SK-N-SH (cell line): Measurements from ENCODE around the gene MLEC. TPM values are rescaled to one million over a fixed set of nuclear protein-coding genes. Genes with fewer than 3 reads are reported as not detected.

Experiments used
- CTCF ChIA-PET: fragments of 300-600, 350-600 bp; formaldehyde crosslinking; extraction: SDS; loops from one replicate; lab custom pipeline; 2021; lab: Yijun Ruan, JAX
- POLR2A ChIA-PET: fragments of 350-600 bp; sonication (Branson Sonifier 250); formaldehyde crosslinking; extraction: SDS; loops from one replicate; lab custom pipeline; 2020; ENCODE audit warnings: antibody characterized with exemption, inconsistent platforms; lab: Yijun Ruan, JAX
- DNase-seq: peaks from one replicate; pipeline ENCODE4 v3.0.0; 2012
- H2AFZ ChIP-seq: fragments of 200-600 bp; sonication (generic); 2 replicates; pipeline ENCODE4 v1.8.1; 2016; ENCODE audit warnings: antibody characterized with exemption, mild to moderate bottlenecking, low read depth
- H3F3A ChIP-seq: fragments of 200-600 bp; sonication (generic); replicated peaks from 2 replicates; pipeline ENCODE3; 2016; ENCODE audit warnings: antibody characterized with exemption, mild to moderate bottlenecking; ENCODE audit not compliant: insufficient read depth
- H3K27ac ChIP-seq, 2 experiments: fragments of 200-500 bp in 1 of 2; fragments of 200-600 bp in 1 of 2; sonication (Bioruptor generic) in 1 of 2; sonication (generic), shearing (Covaris generic) in 1 of 2; 2 replicates each; pipeline versions ENCODE4 v1.5.1 to v1.6.1; 2014 to 2016; ENCODE audit warnings: low read depth in 2 of 2, inconsistent platforms in 1 of 2, low read length in 1 of 2, mild to moderate bottlenecking in 1 of 2, mixed read lengths in 1 of 2
- H3K27me3 ChIP-seq: fragments of 200-600 bp; sonication (generic), shearing (Covaris generic); 2 replicates; pipeline ENCODE4 v1.6.1; 2016; ENCODE audit warnings: mixed run types; ENCODE audit not compliant: insufficient read depth
- H3K36me3 ChIP-seq, 2 experiments: fragments of 200-500 bp in 1 of 2; fragments of 200-600 bp in 1 of 2; sonication (Bioruptor generic) in 1 of 2; sonication (generic) in 1 of 2; replicated peaks in 1 of 2; 2 replicates each; pipeline versions ENCODE3 to v1.5.1; 2014 to 2016; ENCODE audit warnings: low read length in 1 of 2, mild to moderate bottlenecking in 1 of 2; ENCODE audit not compliant: insufficient read depth in 2 of 2, control insufficient read depth in 1 of 2
- H3K4me1 ChIP-seq, 2 experiments: fragments of 200-500 bp in 1 of 2; fragments of 200-600 bp in 1 of 2; sonication (Bioruptor generic) in 1 of 2; sonication (generic), shearing (Covaris generic) in 1 of 2; 2 replicates each; pipeline versions ENCODE4 v1.5.1 to v1.6.1; 2014 to 2016; ENCODE audit warnings: low read depth in 1 of 2, low read length in 1 of 2, mixed run types in 1 of 2; ENCODE audit not compliant: insufficient read depth in 2 of 2, control insufficient read depth in 1 of 2
- H3K4me2 ChIP-seq: fragments of 200-600 bp; sonication (generic), shearing (Covaris generic); 2 replicates; pipeline ENCODE4 v1.6.1; 2017; ENCODE audit warnings: mixed run types
- H3K4me3 ChIP-seq, 2 experiments: fragments of 200-500 bp in 1 of 2; fragments of 200-600 bp in 1 of 2; sonication (Bioruptor generic) in 1 of 2; sonication (generic), shearing (Covaris generic) in 1 of 2; 2 replicates each; pipeline versions ENCODE4 v1.5.1 to v1.8.1; 2014 to 2016; ENCODE audit warnings: low read depth in 2 of 2, inconsistent platforms in 1 of 2, low read length in 1 of 2, mild to moderate bottlenecking in 1 of 2, mixed read lengths in 1 of 2, moderate library complexity in 1 of 2
- H3K79me2 ChIP-seq: fragments of 200-600 bp; sonication (generic); 2 replicates; pipeline ENCODE4 v1.8.1; 2017; ENCODE audit warnings: mild to moderate bottlenecking; ENCODE audit not compliant: insufficient read depth
- H3K9ac ChIP-seq: fragments of 200-600 bp; sonication (generic); 2 replicates; pipeline ENCODE4 v1.6.1; 2017; ENCODE audit warnings: mixed run types
- H3K9me2 ChIP-seq: fragments of 200-600 bp; sonication (generic); 2 replicates; pipeline ENCODE4 v1.6.1; 2017; ENCODE audit warnings: mixed run types
- H3K9me3 ChIP-seq: fragments of 200-600 bp; sonication (generic); 2 replicates; pipeline ENCODE4 v1.6.1; 2017; ENCODE audit warnings: mixed run types, mild to moderate bottlenecking, moderate library complexity
- H4K20me1 ChIP-seq: fragments of 200-600 bp; sonication (generic); 2 replicates; pipeline ENCODE4 v1.6.1; 2017; ENCODE audit warnings: mild to moderate bottlenecking, mixed run types; ENCODE audit not compliant: insufficient read depth
- FOXJ3 ChIP-seq: sonication (generic); formaldehyde crosslinking; IDR thresholded peaks from 2 replicates; pipeline ENCODE4 v1.5.1; 2020; ENCODE audit warnings: mild to moderate bottlenecking, missing genetic modification reagents
- GATA2 ChIP-seq: sonication (generic); formaldehyde crosslinking; IDR thresholded peaks from 2 replicates; pipeline ENCODE4 v1.5.0; 2020; ENCODE audit warnings: mild to moderate bottlenecking, missing genetic modification reagents
- MEF2A ChIP-seq: IDR thresholded peaks from 2 replicates; pipeline ENCODE4 v1.4.0; 2012; ENCODE audit warnings: low read depth, borderline replicate concordance
- NRF1 ChIP-seq: IDR thresholded peaks from 2 replicates; pipeline ENCODE4 v1.6.1; 2012; ENCODE audit warnings: low read depth, mild to moderate bottlenecking, low read length
- RAD21 ChIP-seq: IDR thresholded peaks from 2 replicates; pipeline ENCODE4 v1.6.1; 2012; ENCODE audit warnings: mild to moderate bottlenecking, low read length
- RCOR1 ChIP-seq: fragments of 150-350 bp; IDR thresholded peaks from 2 replicates; pipeline ENCODE4 v1.6.1; 2017; ENCODE audit warnings: antibody characterized with exemption, low read length
- SIN3A ChIP-seq: IDR thresholded peaks from 2 replicates; pipeline ENCODE4 v1.6.1; 2012; ENCODE audit warnings: low read depth, mild to moderate bottlenecking, low read length, moderate library complexity, borderline replicate concordance
- WGBS: methylation state at CpG from one replicate; pipeline ENCODE4 v1.1.6; 2017; ENCODE audit warnings: low lambda C conversion rate; 5-methylcytosine and 5-hydroxymethylcytosine counted together
- polyA plus RNA-seq, 3 experiments: library from polyadenylated mRNA; depleted of rRNA; stranded (reverse); fragments of >200 nt; gene quantifications; 2 replicates each; pipeline ENCODE4 v1.2.3, GENCODE V29; 2012
- TF ChIP-seq, protein P1 (sequence below): IDR thresholded peaks from 2 replicates; pipeline ENCODE4; 2012
- TF ChIP-seq, protein P2 (sequence below): IDR thresholded peaks from 2 replicates; pipeline ENCODE4 v1.4.0; 2012; ENCODE audit warnings: low read depth, borderline replicate concordance
- TF ChIP-seq, protein P3 (sequence below): fragments of 200-600 bp; sonication (generic); IDR thresholded peaks from 2 replicates; pipeline ENCODE4 v1.6.1; 2017; ENCODE audit warnings: antibody characterized with exemption, mild to moderate bottlenecking, moderate library complexity
- TF ChIP-seq, protein P4 (sequence below): IDR thresholded peaks from 2 replicates; pipeline ENCODE4 v1.6.1; 2012; ENCODE audit warnings: mild to moderate bottlenecking, low read depth, low read length, moderate library complexity

MLEC gene
- polyA plus RNA-seq, 1 of the 3 experiments (the other 2 are of a cell fraction), result 23.4 TPM

DNA sequence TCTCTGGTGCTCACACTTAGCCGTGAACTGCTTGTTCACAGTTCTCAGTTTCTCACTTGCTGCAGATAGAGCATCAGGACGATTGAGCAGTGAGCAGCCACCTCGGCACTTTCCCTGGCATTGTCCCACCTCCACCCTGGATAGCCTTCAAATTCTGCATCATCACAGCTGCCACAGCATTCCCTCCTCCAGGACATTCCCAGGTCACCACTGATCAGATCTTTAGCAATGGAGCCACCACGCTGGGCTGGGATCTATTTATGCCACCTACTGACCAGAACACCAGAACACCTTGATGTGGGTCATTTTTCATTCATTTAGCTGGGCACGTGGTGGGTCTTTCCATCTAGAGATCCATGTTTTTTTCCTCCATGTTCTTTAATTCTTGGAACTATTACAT, 62.3 kb downstream of the MLEC start (continued):
- TF ChIP-seq GATA2 (CRISPR knock-in tag), result no peak

DNA sequence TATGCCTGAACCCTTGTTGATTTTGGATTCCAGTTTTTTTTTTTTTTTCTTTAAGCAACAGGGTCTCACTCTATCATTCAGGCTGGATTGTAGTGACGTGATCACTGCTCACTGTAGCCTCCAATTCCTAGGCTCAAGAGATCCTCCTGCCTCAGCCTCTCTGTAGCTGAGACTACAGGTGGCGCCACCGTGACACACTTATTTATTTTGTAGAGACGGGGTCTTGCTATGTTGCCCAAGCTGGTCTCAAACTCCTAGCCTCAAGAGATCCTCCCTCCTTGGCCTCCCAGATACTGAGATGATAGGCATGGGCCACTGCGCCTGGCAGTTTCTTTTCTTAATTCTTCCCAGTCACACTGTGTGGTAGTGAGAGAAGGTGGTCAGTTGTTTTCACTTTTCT, 63.9 kb downstream of the MLEC start:
- Histone ChIP-seq H3F3A (no peaks in the 10 kb centered on the region), H3K36me3 (no peaks in the 10 kb centered on the region), H3K27ac (no peak overlapping the region), H2AFZ (no peak overlapping the region), H3K27me3 (no peaks in the 10 kb centered on the region), H3K79me2 (no peaks in the 10 kb centered on the region), H3K9ac (no peak overlapping the region), H3K9me3 (0 out of 2 replicates have a peak, but pooled peaks cover 3% of the 10 kb centered on the region), H3K4me1 (peaks cover 0 to 2% of the 10 kb centered on the region in 2 experiments; a peak in 1 of 4 replicates), H3K4me2 (no peak overlapping the region), H4K20me1 (no peaks in the 10 kb centered on the region), H3K9me2 (no peaks in the 10 kb centered on the region), H3K4me3 (no peak overlapping the region)
- no peak for DNase-seq
- ChIA-PET POLR2A (interaction anchor here (0.7 kb wide), 1 partner anchor 12 kb away, joined by 5 read pairs; no protein-coding TSS in a partner anchor), CTCF (no interaction called here)
- 90% methylated on average over 5 of the region's 5 CpGs for WGBS
- TF ChIP-seq SIN3A, result no peak

DNA sequence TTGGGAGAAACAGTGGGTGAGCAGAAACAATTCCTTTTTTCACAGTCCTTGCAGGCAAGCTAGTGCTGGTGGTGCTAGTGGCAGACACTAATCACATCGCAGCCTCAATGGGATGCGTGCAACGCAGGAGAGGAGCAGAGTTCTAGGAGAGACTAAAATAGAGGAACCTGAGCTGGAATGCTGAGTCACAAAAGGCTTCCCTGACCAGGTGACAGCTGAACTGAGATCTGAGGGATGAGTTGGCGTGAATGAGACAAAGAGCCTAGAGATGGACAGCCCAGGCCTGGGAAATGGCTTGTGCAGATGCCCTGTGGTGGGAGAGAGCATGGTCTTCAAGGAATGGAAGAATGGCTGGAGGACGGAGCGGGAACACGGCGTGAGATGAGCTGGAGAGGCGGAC, 64.4 kb downstream of the MLEC start:
- Histone ChIP-seq H3K4me3 (no peak overlapping the region), H3F3A (no peaks in the 10 kb centered on the region), H3K27ac (no peak overlapping the region), H3K9me3 (0 out of 2 replicates have a peak, but pooled peaks cover 3% of the 10 kb centered on the region), H3K36me3 (no peaks in the 10 kb centered on the region), H3K4me2 (no peak overlapping the region), H3K79me2 (no peaks in the 10 kb centered on the region), H3K9me2 (no peaks in the 10 kb centered on the region), H3K9ac (no peak overlapping the region), H4K20me1 (no peaks in the 10 kb centered on the region), H2AFZ (no peak overlapping the region), H3K4me1 (peaks cover 0 to 2% of the 10 kb centered on the region in 2 experiments; a peak in 1 of 4 replicates), H3K27me3 (no peaks in the 10 kb centered on the region)
- no peak for DNase-seq
- CTCF ChIA-PET, result no interaction called here
- no peak for TF ChIP-seq NRF1
- TF ChIP-seq MEF2A, result no peak
- TF ChIP-seq RCOR1, result no peak
- TF ChIP-seq, protein P1, sequence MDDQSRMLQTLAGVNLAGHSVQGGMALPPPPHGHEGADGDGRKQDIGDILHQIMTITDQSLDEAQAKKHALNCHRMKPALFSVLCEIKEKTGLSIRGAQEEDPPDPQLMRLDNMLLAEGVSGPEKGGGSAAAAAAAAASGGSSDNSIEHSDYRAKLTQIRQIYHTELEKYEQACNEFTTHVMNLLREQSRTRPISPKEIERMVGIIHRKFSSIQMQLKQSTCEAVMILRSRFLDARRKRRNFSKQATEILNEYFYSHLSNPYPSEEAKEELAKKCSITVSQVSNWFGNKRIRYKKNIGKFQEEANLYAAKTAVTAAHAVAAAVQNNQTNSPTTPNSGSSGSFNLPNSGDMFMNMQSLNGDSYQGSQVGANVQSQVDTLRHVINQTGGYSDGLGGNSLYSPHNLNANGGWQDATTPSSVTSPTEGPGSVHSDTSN, result no peak
- no peak for TF ChIP-seq RAD21
- TF ChIP-seq, protein P2, sequence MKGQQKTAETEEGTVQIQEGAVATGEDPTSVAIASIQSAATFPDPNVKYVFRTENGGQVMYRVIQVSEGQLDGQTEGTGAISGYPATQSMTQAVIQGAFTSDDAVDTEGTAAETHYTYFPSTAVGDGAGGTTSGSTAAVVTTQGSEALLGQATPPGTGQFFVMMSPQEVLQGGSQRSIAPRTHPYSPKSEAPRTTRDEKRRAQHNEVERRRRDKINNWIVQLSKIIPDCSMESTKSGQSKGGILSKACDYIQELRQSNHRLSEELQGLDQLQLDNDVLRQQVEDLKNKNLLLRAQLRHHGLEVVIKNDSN, result no peak
- TF ChIP-seq, protein P3, sequence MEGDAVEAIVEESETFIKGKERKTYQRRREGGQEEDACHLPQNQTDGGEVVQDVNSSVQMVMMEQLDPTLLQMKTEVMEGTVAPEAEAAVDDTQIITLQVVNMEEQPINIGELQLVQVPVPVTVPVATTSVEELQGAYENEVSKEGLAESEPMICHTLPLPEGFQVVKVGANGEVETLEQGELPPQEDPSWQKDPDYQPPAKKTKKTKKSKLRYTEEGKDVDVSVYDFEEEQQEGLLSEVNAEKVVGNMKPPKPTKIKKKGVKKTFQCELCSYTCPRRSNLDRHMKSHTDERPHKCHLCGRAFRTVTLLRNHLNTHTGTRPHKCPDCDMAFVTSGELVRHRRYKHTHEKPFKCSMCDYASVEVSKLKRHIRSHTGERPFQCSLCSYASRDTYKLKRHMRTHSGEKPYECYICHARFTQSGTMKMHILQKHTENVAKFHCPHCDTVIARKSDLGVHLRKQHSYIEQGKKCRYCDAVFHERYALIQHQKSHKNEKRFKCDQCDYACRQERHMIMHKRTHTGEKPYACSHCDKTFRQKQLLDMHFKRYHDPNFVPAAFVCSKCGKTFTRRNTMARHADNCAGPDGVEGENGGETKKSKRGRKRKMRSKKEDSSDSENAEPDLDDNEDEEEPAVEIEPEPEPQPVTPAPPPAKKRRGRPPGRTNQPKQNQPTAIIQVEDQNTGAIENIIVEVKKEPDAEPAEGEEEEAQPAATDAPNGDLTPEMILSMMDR, result no peak
- no peak for TF ChIP-seq FOXJ3 (CRISPR knock-in tag)
- TF ChIP-seq GATA2 (CRISPR knock-in tag), result no peak
- TF ChIP-seq, protein P4, sequence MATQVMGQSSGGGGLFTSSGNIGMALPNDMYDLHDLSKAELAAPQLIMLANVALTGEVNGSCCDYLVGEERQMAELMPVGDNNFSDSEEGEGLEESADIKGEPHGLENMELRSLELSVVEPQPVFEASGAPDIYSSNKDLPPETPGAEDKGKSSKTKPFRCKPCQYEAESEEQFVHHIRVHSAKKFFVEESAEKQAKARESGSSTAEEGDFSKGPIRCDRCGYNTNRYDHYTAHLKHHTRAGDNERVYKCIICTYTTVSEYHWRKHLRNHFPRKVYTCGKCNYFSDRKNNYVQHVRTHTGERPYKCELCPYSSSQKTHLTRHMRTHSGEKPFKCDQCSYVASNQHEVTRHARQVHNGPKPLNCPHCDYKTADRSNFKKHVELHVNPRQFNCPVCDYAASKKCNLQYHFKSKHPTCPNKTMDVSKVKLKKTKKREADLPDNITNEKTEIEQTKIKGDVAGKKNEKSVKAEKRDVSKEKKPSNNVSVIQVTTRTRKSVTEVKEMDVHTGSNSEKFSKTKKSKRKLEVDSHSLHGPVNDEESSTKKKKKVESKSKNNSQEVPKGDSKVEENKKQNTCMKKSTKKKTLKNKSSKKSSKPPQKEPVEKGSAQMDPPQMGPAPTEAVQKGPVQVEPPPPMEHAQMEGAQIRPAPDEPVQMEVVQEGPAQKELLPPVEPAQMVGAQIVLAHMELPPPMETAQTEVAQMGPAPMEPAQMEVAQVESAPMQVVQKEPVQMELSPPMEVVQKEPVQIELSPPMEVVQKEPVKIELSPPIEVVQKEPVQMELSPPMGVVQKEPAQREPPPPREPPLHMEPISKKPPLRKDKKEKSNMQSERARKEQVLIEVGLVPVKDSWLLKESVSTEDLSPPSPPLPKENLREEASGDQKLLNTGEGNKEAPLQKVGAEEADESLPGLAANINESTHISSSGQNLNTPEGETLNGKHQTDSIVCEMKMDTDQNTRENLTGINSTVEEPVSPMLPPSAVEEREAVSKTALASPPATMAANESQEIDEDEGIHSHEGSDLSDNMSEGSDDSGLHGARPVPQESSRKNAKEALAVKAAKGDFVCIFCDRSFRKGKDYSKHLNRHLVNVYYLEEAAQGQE, result no peak
- POLR2A ChIA-PET, result interaction anchor here (0.6 kb wide), 1 partner anchor 49 kb away, joined by 3 read pairs; no protein-coding TSS in a partner anchor
- WGBS, result 95% methylated on average over 9 of the region's 9 CpGs
